ENCODE data around the gene GPX2.

Gene GPX2

GRCh38 chr14:64945431-64946178, 3.1 kb upstream of the GPX2 start (continued):
- no peak for TF ChIP-seq ZNF514 (tag by site-specific recombination; IDR thresholded peaks at IDR 0.05)
- TF ChIP-seq ZNF132 (tag by site-specific recombination; IDR thresholded peaks at IDR 0.05; ENCODE audit: borderline replicate concordance), result no peak

- Histone ChIP-seq H3K4me1 (ENCODE audit: control insufficient read depth, insufficient read depth, low read length) (no peaks in the 10 kb centered on the region), H3K27ac (ENCODE audit: extremely low read depth, low read depth, low read length) (no peak overlapping the region), H3K4me3 (ENCODE audit: low read depth, low read length) (no peak overlapping the region), H3K9me3 (ENCODE audit: control insufficient read depth, insufficient read depth, low read depth, low read length) (no peaks in the 10 kb centered on the region), H3K36me3 (ENCODE audit: control insufficient read depth in 2 of 2, insufficient read depth in 1 of 2, low read length in 2 of 2) (peaks cover 4 to 40% of the 10 kb centered on the region in 2 experiments; a peak in 2 of 3 replicates)
- ChIA-PET POLR2A (no interaction called here), CTCF (interaction anchor here (0.9 kb wide), 1 partner anchor 15 kb away, joined by 3 read pairs; no protein-coding TSS in a partner anchor)
- TF ChIP-seq ZNF549 (tag by site-specific recombination; IDR thresholded peaks at IDR 0.05) (no peak), ZFP3 (tag by site-specific recombination; IDR thresholded peaks at IDR 0.05; ENCODE audit: low read depth) (no peak), ZFP69B (tag by site-specific recombination; IDR thresholded peaks at IDR 0.05) (no peak), ZNF473 (tag by site-specific recombination; IDR thresholded peaks at IDR 0.05) (no peak), MEIS1 (CRISPR knock-in tag; IDR thresholded peaks at IDR 0.05; ENCODE audit: borderline replicate concordance) (no peak), ZNF707 (tag by site-specific recombination; IDR thresholded peaks at IDR 0.05) (no peak)
These were observed 2.3 kb upstream of the GPX2 start for GRCh38 chr14:64944861-64945260.

- Histone ChIP-seq H3K36me3 (ENCODE audit: control insufficient read depth in 2 of 2, insufficient read depth in 1 of 2, low read length in 2 of 2) (peaks cover 4 to 41% of the 10 kb centered on the region in 2 experiments; a peak in 2 of 3 replicates), H3K27ac (ENCODE audit: extremely low read depth, low read depth, low read length) (no peak overlapping the region), H3K9me3 (ENCODE audit: control insufficient read depth, insufficient read depth, low read depth, low read length) (no peaks in the 10 kb centered on the region), H3K4me3 (ENCODE audit: low read depth, low read length) (no peak overlapping the region), H3K4me1 (ENCODE audit: control insufficient read depth, insufficient read depth, low read length) (no peaks in the 10 kb centered on the region)
- ChIA-PET CTCF (interaction anchor here (0.6 to 0.9 kb wide), 2 partner anchors 18 to 26 kb away, joined by 3 read pairs; no protein-coding TSS in a partner anchor), POLR2A (no interaction called here)
- TF ChIP-seq ZEB2 (tag by site-specific recombination; IDR thresholded peaks at IDR 0.05) (no peak), ZNF768 (tag by site-specific recombination; IDR thresholded peaks at IDR 0.05) (no peak), ZNF658 (tag by site-specific recombination; IDR thresholded peaks at IDR 0.05) (no peak), ZNF155 (tag by site-specific recombination; IDR thresholded peaks at IDR 0.05) (no peak), SP2 (tag by site-specific recombination; IDR thresholded peaks at IDR 0.05) (no peak), BCL6B (tag by site-specific recombination; IDR thresholded peaks at IDR 0.05) (no peak), ZNF19 (tag by site-specific recombination; IDR thresholded peaks at IDR 0.05; ENCODE audit: low read depth) (no peak), ZNF747 (tag by site-specific recombination; IDR thresholded peaks at IDR 0.05) (no peak), KLF16 (tag by site-specific recombination; IDR thresholded peaks at IDR 0.05) (no peak), ZNF2 (tag by site-specific recombination; IDR thresholded peaks at IDR 0.05) (no peak), ZNF23 (tag by site-specific recombination; IDR thresholded peaks at IDR 0.05; ENCODE audit: borderline replicate concordance) (no peak), REPIN1 (tag by site-specific recombination; IDR thresholded peaks at IDR 0.05; ENCODE audit: low read depth) (no peak), ZNF555 (tag by site-specific recombination; conservative IDR thresholded peaks at IDR 0.05) (no peak), HIC1 (tag by site-specific recombination; IDR thresholded peaks at IDR 0.05) (no peak), ZBTB44 (tag by site-specific recombination; IDR thresholded peaks at IDR 0.05) (no peak), ZNF239 (tag by site-specific recombination; IDR thresholded peaks at IDR 0.05) (no peak), ZNF596 (tag by site-specific recombination; IDR thresholded peaks at IDR 0.05) (no peak), ZNF544 (tag by site-specific recombination; IDR thresholded peaks at IDR 0.05) (no peak)
These were observed 1.5 kb upstream of the GPX2 start for GRCh38 chr14:64944041-64944440.

Measured in HEK293 (cell line).